GM23248 (cell line): ENCODE measurements around the gene SF3A2.

Experiments
- EZH2 ChIP-seq: fragments of 200-600 bp; sonication (generic); IDR thresholded peaks from 2 replicates; pipeline ENCODE4 v1.6.1; 2018; ENCODE audit warnings: antibody characterized with exemption, mild to moderate bottlenecking; ENCODE audit not compliant: insufficient read depth, poor library complexity, severe bottlenecking
- EZH2phosphoT487 ChIP-seq: fragments of 200-600 bp; sonication (generic); IDR thresholded peaks from 2 replicates; pipeline ENCODE4 v1.6.1; 2018; ENCODE audit warnings: antibody characterized with exemption, moderate library complexity, mild to moderate bottlenecking, low read depth; ENCODE audit not compliant: insufficient read depth

- TF ChIP-seq EZH2 (no peak), EZH2phosphoT487 (no peak)
Observed at GRCh38 chr19:2226051-2226839, 10.4 kb upstream of the SF3A2 start.
